GM23338 (cell line): Measurements from ENCODE around the gene COX14. TPM values are rescaled to one million over a fixed set of nuclear protein-coding genes. Genes with fewer than 3 reads are reported as not detected.

Experiments
- ATAC-seq: fragments of 200-7000 bp; cut with Tn5 transposase; 3 replicates; pipeline ENCODE4 v1.9.1; 2020
- DNase-seq: peaks from one replicate; pipeline ENCODE4 v3.0.0-alpha.2; 2015; ENCODE audit warnings: low spot score
- H2AFZ ChIP-seq: fragments of 200-600 bp; sonication (generic); 2 replicates; pipeline ENCODE4 v1.8.0; 2016; ENCODE audit warnings: antibody characterized with exemption, mild to moderate bottlenecking, moderate library complexity
- H3F3A ChIP-seq: fragments of 200-600 bp; sonication (generic); replicated peaks from 2 replicates; pipeline ENCODE4 v1.8.0; 2017; ENCODE audit warnings: antibody characterized with exemption, mixed run types, low read depth
- H3K27ac ChIP-seq: fragments of 200-600 bp; sonication (generic); 2 replicates; pipeline ENCODE4 v1.6.1; 2016; ENCODE audit warnings: low read depth
- H3K27me3 ChIP-seq: fragments of 200-600 bp; sonication (generic); 2 replicates; pipeline ENCODE4 v1.8.0; 2016; ENCODE audit warnings: mild to moderate bottlenecking, mixed run types, moderate library complexity; ENCODE audit not compliant: insufficient read depth
- H3K36me3 ChIP-seq: fragments of 200-600 bp; sonication (generic); 2 replicates; pipeline ENCODE4 v1.8.0; 2016; ENCODE audit warnings: mild to moderate bottlenecking; ENCODE audit not compliant: insufficient read depth
- H3K4me1 ChIP-seq: fragments of 200-600 bp; sonication (generic); 2 replicates; pipeline ENCODE4 v1.8.0; 2016; ENCODE audit warnings: mild to moderate bottlenecking, moderate library complexity; ENCODE audit not compliant: insufficient read depth
- H3K4me2 ChIP-seq: fragments of 200-600 bp; sonication (generic); 2 replicates; pipeline ENCODE4 v1.7.1; 2017; ENCODE audit warnings: mixed run types
- H3K4me3 ChIP-seq: fragments of 200-600 bp; sonication (generic); 2 replicates; pipeline ENCODE4 v1.6.1; 2016; ENCODE audit warnings: mixed run types
- H3K79me2 ChIP-seq: fragments of 200-600 bp; sonication (generic); replicated peaks from 2 replicates; pipeline ENCODE4 v1.8.0; 2017; ENCODE audit warnings: mild to moderate bottlenecking; ENCODE audit not compliant: insufficient read depth
- H3K9me2 ChIP-seq: fragments of 200-600 bp; sonication (generic); 2 replicates; pipeline ENCODE4 v1.8.0; 2017; ENCODE audit not compliant: insufficient read depth
- H4K20me1 ChIP-seq: fragments of 200-600 bp; sonication (generic); replicated peaks from 2 replicates; pipeline ENCODE4 v1.8.0; 2017; ENCODE audit warnings: mild to moderate bottlenecking; ENCODE audit not compliant: insufficient read depth
- H3K27ac Mint-ChIP-seq: 2 replicates; pipeline ENCODE4 v1.8.0; 2020; ENCODE audit warnings: inconsistent platforms, mild to moderate bottlenecking, moderate library complexity, mixed read lengths
- H3K27me3 Mint-ChIP-seq: 3 replicates; pipeline ENCODE4 v1.8.0; 2022; ENCODE audit warnings: low read depth, mild to moderate bottlenecking, moderate library complexity, mixed read lengths, inconsistent platforms; ENCODE audit not compliant: insufficient read depth, poor library complexity
- H3K36me3 Mint-ChIP-seq: 3 replicates; pipeline ENCODE4 v1.8.0; 2021; ENCODE audit warnings: low read depth, mild to moderate bottlenecking, inconsistent platforms, moderate library complexity, mixed read lengths
- H3K4me1 Mint-ChIP-seq: 3 replicates; pipeline ENCODE4 v1.8.0; 2020; ENCODE audit warnings: mild to moderate bottlenecking, inconsistent platforms, mixed read lengths
- H3K4me3 Mint-ChIP-seq: 3 replicates; pipeline ENCODE4 v1.8.0; 2021; ENCODE audit warnings: moderate library complexity, mild to moderate bottlenecking, inconsistent platforms, mixed read lengths
- H3K9me3 Mint-ChIP-seq: 3 replicates; pipeline ENCODE4 v1.8.0; 2020; ENCODE audit warnings: moderate library complexity, mild to moderate bottlenecking, inconsistent platforms, mixed read lengths
- CTCF ChIP-seq, 2 experiments: fragments of 200-600 bp in 1 of 2; sonication (generic) in 1 of 2; conservative IDR thresholded peaks; 2 replicates each; pipeline versions ENCODE4 v1.5.1 to v1.6.1; 2016 to 2017; ENCODE audit warnings: antibody characterized with exemption in 2 of 2, low read depth in 2 of 2, mild to moderate bottlenecking in 2 of 2, moderate library complexity in 1 of 2
- EZH2 ChIP-seq: fragments of 200-600 bp; sonication (generic); IDR thresholded peaks from one replicate; pipeline ENCODE4 v1.8.0; 2017; ENCODE audit warnings: antibody characterized with exemption, mild to moderate bottlenecking, low read depth; ENCODE audit not compliant: unreplicated experiment
- EZH2phosphoT487 ChIP-seq: fragments of 200-600 bp; sonication (generic); IDR thresholded peaks from one replicate; pipeline ENCODE4 v1.8.1; 2018; ENCODE audit warnings: antibody characterized with exemption; ENCODE audit not compliant: unreplicated experiment
- NANOG ChIP-seq: IDR thresholded peaks from 2 replicates; pipeline ENCODE4 v1.6.1; 2016; ENCODE audit warnings: antibody characterized with exemption, borderline replicate concordance
- POLR2AphosphoS5 ChIP-seq: IDR thresholded peaks from 2 replicates; pipeline ENCODE4 v1.6.1; 2016; ENCODE audit warnings: antibody characterized with exemption, low read depth
- STAT1 ChIP-seq: IDR thresholded peaks from one replicate; pipeline ENCODE4 v1.6.1; 2016; ENCODE audit warnings: antibody characterized with exemption; ENCODE audit not compliant: unreplicated experiment
- ZNF114 ChIP-seq: fragments of 250-450 bp; sonication (Bioruptor Pico); IDR thresholded peaks from 2 replicates; pipeline ENCODE4 v1.5.0; 2020; ENCODE audit warnings: mild to moderate bottlenecking, moderate library complexity
- ZNF331 ChIP-seq: fragments of 250-450 bp; sonication (Bioruptor Pico); IDR thresholded peaks from 2 replicates; pipeline ENCODE4 v1.5.0; 2020; ENCODE audit warnings: low read depth, mild to moderate bottlenecking, moderate library complexity
- polyA plus RNA-seq: library from polyadenylated mRNA; unstranded; fragments of >200 nt; fragmentation: Nextera tagmentation; extraction: Ambion mirVana; gene quantifications from 2 replicates; pipeline ENCODE4 v1.2.1, GENCODE V29; 2016
- total RNA-seq: library from RNA; depleted of rRNA; stranded (reverse); fragments of >200 nt; shearing (Covaris generic); gene quantifications from 2 replicates; pipeline ENCODE4 v1.2.3, GENCODE V29; 2014
- TF ChIP-seq, protein P1 (sequence below): IDR thresholded peaks from 2 replicates; pipeline ENCODE4 v1.6.1; 2016; ENCODE audit warnings: antibody characterized with exemption

COX14 gene
- total and polyA plus RNA-seq, 2 experiments from 2014 or later, result 43.7 to 73.5 TPM

GRCh38 chr12:50112456-50113218 is 601 bp downstream of the COX14 start:
- Histone ChIP-seq H4K20me1 (no peaks in the 10 kb centered on the region), H3F3A (peaks cover 16% of the 10 kb centered on the region), H3K4me2 (peak overlapping the region; percentile 73), H3K4me3 (peak overlapping the region; percentile 69), H3K4me1 (peaks cover 12% of the 10 kb centered on the region; the same call in 1 of the 2 replicates), H3K27me3 (no peaks in the 10 kb centered on the region), H3K27ac (peak overlapping the region; percentile 69), H3K36me3 (no peaks in the 10 kb centered on the region), H3K79me2 (peaks cover 31% of the 10 kb centered on the region), H3K9me2 (no peaks in the 10 kb centered on the region), H2AFZ (peak overlapping the region; percentile 57)
- DNase-seq (no peak), ATAC-seq (no peak)
- H3K4me3 Mint-ChIP-seq, result peak overlapping the region; percentile 97
- TF ChIP-seq CTCF (conservative IDR thresholded peaks at IDR 0.05; ENCODE audit: low read depth in 2 of 2), result 0 out of 4 replicates have a peak, but pooled peaks of 1 of the 2 experiments have one; percentile 12
- no peak for TF ChIP-seq ZNF114 (CRISPR knock-in tag)
- peaks cover 3% of the 10 kb centered on the region; the same call in 2 of the 3 replicates for H3K36me3 Mint-ChIP-seq
- H3K27ac Mint-ChIP-seq, result peak overlapping the region; percentile 97
- peaks cover 2% of the 10 kb centered on the region; the same call in 1 of the 3 replicates for H3K9me3 Mint-ChIP-seq
- H3K27me3 Mint-ChIP-seq, result peaks cover 4% of the 10 kb centered on the region
- H3K4me1 Mint-ChIP-seq, result peaks cover 24% of the 10 kb centered on the region

DNA sequence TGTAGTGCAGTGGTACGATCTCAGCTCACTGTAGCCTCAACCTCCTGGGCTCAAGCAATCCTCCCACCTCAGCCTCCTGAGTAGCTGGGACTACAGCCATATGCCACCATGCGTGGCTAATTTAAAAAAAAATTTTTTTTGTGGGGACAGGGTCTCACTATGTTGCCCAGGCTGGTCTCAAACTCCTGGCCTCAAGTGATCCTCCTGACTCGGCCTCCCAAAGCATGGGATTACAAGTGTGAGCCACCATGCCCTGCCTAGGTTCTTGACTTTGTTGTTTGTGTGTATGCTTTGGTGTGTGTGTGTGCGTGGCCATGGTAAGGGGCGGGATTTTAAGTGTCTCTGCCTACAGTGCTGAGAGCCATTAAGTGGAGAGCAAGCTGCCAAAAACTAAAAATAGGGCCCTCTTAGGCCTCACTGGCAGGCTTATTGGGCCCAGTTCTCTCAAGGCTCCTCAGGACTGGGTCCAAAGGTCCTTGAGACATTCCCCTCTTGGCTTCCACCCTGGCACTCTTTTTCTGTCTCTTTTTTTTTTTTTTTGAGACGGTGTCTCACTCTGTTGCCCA is 5.1 kb downstream of the COX14 start:
- H2AFZ ChIP-seq, result no peak overlapping the region
- H3K4me2 ChIP-seq, result no peak overlapping the region
- no peaks in the 10 kb centered on the region for H3K27me3 ChIP-seq
- H3K4me3 ChIP-seq, result no peak overlapping the region
- Mint-ChIP-seq H3K36me3 (peaks cover 3% of the 10 kb centered on the region; the same call in 2 of the 3 replicates), H3K9me3 (peaks cover 2% of the 10 kb centered on the region; the same call in 1 of the 3 replicates), H3K27ac (no peak overlapping the region; the same call in 1 of the 2 replicates), H3K4me3 (no peak overlapping the region), H3K4me1 (peaks cover 7% of the 10 kb centered on the region), H3K27me3 (peaks cover 2% of the 10 kb centered on the region)
- no peak for DNase-seq
- peaks cover 31% of the 10 kb centered on the region for H3K79me2 ChIP-seq
- no peaks in the 10 kb centered on the region; the same call in 1 of the 2 replicates for H4K20me1 ChIP-seq
- no peaks in the 10 kb centered on the region for H3K4me1 ChIP-seq
- no peak overlapping the region for H3K27ac ChIP-seq
- peaks cover 6% of the 10 kb centered on the region; the same call in 1 of the 2 replicates for H3F3A ChIP-seq
- H3K36me3 ChIP-seq, result no peaks in the 10 kb centered on the region
- TF ChIP-seq, protein P1, sequence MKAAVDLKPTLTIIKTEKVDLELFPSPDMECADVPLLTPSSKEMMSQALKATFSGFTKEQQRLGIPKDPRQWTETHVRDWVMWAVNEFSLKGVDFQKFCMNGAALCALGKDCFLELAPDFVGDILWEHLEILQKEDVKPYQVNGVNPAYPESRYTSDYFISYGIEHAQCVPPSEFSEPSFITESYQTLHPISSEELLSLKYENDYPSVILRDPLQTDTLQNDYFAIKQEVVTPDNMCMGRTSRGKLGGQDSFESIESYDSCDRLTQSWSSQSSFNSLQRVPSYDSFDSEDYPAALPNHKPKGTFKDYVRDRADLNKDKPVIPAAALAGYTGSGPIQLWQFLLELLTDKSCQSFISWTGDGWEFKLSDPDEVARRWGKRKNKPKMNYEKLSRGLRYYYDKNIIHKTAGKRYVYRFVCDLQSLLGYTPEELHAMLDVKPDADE, result no peak
- TF ChIP-seq ZNF114 (CRISPR knock-in tag) (no peak), ZNF331 (CRISPR knock-in tag) (no peak), STAT1 (no peak), EZH2 (no peak), NANOG (no peak), EZH2phosphoT487 (no peak), POLR2AphosphoS5 (no peak)
- H3K9me2 ChIP-seq, result no peaks in the 10 kb centered on the region
- ATAC-seq, result no peak
